HG03175 (cell line): Measurements from ENCODE around the gene GFER.

ENCODE experiments used
- ATAC-seq: cut with Tn5 transposase; IDR thresholded peaks from one replicate; pipeline ENCODE4 v1.9.1; 2021; ENCODE audit warnings: mild to moderate bottlenecking, moderate library complexity; ENCODE audit not compliant: unreplicated experiment

Gene GFER

DNA sequence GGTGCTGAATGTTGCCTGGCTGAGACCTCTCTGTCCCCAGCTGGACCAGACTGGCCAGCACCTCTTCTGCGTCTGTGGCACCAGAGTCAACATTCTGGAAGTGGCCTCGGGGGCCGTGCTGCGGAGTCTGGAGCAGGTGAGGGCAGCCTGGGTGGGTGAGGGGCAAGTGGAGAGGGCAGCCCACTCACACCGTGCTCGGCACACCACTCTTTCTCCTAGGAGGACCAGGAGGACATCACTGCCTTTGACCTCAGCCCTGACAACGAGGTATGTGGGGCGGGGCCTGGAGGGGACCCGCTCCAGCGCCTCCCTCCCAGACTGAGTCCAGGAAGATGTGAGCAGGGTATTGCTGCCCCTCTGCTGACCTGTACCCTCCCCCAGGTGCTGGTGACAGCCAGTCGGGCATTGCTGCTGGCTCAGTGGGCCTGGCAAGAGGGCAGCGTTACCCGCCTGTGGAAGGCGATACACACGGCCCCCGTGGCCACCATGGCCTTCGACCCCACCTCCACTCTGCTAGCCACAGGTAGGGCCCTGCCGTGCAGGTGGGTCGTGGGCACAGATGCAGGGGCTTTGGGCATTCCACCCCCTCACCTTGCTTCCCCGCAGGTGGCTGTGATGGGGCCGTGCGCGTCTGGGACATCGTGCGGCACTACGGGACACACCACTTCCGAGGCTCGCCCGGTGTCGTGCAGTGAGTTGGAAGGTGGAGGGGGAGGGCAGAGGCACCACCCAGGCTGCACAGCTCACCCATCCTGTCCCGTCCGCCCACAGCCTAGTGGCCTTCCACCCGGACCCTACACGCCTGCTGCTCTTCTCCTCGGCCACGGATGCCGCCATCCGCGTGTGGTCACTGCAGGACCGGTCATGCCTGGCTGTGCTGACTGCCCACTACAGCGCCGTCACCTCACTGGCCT lies 9.6 kb upstream of the GFER start:
- ATAC-seq, result no peak

DNA sequence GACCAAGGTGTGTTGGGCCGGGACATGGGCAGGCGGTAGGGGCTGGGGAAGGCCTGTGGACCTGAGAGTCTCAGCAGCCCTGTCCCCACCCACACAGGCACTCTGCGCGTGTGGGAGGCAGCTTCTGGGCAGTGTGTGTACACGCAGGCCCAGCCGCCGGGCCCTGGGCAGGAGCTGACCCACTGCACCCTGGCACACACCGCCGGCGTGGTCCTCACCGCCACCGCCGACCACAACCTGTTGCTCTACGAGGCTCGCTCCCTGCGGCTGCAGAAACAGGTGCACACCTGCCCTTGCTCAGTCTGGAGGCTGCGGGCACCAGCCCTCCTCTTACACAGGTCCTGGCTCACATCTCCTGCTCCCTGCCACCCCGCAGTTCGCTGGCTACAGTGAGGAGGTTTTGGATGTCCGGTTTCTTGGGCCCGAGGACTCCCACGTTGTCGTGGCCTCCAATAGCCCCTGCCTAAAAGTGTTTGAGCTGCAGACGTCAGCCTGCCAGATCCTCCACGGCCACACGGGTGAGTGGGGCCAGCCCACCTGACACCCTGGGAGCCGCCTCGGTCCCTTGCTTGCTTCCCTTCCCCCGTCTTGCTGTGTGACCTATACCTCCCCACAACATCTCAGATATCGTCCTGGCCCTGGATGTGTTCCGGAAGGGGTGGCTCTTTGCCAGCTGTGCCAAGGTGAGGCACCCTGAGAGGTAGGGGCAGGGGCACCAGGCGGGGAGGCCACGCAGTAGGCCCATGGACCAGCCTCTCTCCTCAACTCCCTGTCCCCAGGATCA lies 8.4 kb upstream of the GFER start:
- ATAC-seq, result no peak

DNA sequence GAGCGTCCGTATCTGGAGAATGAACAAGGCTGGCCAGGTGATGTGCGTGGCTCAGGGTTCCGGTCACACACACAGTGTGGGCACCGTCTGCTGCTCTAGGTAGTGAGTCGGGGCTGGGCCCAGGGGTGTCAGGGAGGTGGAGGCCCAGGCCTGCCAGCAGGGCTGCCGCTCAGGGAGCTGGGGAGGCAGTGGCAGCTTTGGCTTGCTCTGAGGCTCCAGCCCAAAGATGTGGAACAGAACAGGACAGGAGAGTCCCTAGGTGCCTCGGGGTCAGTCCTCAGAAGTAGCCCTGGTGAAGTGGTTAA lies 7.8 kb upstream of the GFER start:
- ATAC-seq, result no peak

DNA sequence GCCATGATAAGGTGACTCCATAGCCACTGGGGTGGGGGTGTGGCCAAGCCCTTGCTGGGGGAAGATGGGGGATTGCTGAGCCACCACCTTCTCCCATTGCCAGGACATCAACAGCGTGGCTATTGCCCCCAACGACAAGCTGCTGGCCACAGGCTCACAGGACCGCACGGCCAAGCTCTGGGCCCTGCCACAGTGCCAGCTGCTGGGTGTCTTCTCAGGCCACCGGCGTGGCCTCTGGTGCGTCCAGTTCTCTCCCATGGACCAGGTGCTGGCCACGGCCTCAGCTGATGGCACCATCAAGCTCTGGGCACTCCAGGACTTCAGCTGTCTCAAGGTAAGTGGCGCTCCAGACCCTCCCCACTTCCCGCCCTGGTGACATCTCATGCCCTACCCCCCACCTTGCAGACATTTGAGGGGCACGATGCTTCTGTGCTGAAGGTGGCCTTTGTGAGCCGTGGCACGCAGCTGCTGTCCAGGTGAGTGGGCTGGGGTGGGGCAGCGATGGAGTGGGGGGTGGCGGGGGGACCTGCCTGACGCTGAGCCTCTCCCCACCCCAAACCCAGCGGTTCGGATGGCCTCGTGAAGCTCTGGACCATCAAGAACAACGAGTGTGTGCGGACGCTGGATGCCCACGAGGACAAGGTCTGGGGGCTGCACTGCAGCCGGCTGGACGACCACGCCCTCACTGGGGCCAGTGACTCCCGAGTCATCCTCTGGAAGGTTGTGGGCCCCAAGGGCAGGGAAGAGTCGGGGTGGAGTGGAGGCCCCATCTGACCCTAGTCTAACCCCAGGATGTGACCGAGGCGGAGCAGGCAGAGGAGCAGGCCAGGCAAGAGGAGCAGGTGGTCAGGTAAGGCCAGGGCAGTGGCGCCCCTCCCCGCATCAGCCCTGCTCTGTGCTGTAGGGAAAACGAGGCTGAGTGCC lies 6.8 kb upstream of the GFER start:
- no peak for ATAC-seq

DNA sequence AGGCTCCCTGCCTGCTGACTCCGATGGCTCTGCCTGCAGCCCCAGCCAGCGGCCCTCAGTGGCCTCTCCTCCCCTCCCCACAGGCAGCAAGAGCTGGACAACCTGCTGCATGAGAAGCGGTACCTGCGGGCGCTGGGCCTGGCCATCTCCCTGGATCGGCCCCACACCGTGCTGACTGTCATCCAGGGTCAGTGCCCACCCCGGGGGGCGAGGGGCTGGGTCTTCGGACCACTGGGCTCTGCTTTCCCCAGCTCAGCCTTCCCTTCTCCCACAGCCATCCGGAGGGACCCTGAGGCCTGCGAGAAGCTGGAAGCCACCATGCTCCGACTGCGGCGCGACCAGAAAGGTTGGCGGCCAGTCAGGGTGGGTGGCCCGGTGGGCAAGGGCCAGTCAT lies 6.1 kb upstream of the GFER start:
- ATAC-seq, result no peak

DNA sequence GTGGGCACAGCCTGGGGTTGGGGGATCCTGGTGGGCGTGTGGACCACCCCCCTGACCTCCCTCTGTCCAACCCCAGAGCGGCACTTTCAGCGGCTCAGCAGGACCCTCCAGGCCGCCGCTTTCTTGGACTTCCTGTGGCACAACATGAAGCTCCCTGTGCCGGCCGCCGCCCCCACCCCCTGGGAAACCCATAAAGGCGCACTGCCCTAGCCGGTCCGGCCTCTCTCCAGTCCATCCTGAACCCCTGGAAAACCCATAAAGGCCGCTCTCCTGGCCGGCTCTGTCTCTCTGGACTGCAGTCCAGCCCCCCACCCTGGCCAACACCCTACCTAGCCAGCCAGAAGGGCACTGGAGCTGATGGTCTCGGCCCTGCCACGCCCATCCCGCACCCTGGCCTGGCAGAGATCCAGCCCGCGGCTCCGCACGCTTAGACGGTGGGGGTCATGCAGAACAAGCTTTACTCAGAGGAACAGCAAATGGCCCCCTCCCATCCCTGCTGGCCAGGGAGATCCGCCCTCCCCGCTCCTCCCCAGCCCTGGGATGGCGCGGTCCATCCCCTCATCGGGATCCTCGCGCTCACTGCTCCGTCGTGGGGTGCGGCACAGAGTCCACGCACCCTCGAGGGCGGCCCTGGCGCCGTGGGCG lies 5.4 kb upstream of the GFER start:
- no peak for ATAC-seq

DNA sequence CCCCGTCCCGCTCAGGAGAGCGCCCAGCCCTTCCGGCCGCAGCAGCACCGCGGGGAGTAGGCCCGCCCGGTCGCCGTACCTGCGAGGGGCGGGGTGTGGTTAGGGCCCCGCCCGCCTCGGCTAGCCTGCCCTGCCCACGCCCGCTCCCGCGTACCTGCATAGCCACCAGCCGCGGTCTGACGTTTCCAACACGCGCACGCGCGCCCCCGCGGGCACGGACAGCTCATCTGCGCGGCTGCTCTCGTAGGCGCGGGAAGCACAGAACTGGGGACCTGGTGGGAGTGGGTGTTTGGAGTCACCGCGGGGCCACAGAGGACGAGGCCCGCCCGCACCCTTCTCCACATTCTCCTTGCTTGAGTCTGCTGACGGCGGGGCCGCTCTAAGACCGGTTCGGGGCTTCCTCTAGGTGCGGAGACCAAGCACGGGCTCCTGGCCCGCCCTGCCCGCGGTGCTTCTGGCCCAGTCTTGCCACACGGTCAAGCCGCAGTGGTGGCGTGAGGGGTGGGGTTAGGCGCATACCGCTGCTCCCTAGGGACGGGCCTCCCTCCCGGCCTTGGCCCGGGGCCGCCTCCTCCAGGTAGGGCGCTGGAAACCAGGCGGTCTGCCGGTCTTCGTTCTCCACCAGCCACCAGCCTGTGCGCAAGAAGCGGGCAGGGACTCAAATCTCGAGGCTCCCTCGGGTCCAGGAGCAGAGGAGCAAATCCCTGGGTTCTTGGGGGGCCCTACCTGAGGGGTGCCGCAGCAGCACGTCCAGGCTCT lies 4.5 kb upstream of the GFER start:
- ATAC-seq, result no peak

DNA sequence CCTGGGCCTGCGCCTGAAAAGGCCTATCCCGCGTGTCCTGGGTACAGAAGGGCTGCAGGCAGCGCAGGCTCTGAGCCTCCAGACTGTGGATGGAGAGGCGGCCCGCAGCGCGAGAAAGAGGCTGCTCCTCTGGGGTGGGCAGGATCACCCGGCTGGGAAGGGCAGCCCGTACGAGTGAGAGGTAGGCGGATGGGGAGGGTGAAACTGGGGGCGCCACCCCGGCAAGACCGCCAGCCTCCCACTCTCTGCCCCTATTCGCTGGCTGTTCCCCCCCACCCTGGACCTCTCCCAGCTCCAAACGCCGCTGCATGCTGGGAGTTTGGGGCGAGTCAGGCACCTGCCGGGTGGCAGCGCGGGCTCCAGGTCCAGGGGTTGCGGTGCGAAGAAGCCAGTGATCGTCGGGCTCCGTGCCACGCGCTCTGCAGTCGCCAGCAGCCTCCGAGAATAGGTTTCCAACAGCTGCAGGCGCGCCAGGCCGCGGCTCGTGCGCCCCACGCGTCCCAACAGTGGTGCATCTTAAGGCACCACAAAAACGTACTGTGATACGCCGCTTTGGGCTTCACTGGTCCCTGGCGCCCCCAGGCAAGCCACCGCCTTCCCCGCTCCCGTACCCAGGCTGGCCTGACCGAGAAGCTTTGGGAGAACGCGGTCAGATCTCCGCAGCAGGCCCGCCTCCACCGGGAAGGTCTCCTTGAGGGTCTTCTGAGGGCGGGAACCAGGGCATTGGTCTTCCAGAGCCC lies 3.8 kb upstream of the GFER start:
- no peak for ATAC-seq

DNA sequence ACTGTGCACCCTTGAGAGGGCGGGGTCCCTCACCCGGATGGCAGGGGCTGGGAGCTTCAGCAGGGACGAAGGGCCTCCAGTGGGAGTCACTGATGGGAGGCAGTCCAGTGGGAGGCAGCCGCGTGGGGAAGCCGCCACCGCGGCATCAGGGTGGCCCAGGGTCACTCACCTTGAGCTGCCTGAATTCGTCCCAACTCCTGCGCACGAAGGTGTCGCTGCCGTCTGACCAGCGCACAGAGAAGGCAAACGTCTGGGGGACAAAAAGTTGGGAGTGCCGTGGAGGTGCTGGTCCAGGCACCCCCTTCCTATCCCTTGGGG lies 3.3 kb upstream of the GFER start:
- ATAC-seq, result no peak

DNA sequence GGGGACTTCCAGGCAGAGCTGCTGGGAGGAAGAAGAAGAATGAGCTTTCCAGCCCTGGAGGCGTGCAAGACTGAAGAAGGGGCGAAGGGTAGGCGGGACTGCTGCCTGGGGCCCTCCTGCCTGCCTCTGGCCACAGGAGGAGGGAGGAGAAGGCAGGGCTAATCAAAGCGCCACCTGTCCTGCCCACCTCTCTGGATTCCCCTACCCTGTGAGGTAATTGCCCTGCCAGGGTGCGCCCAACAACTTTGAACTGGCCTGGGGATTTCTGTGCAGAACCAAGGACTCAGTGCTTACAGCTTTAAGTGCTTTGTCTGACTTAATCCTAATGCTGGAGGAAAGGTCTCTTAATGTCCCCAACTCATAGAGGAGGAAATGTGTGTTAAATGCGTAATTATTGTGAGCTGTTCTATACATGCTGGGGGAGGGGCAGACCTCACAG lies 2.6 kb upstream of the GFER start, which contains the start of gene NOXO1:
NOXO1 (minus strand) TSS at position 72 of the 439 bp plus-strand sequence. CDS start 290 bp downstream, outside the sequence.
- no peak for ATAC-seq

DNA sequence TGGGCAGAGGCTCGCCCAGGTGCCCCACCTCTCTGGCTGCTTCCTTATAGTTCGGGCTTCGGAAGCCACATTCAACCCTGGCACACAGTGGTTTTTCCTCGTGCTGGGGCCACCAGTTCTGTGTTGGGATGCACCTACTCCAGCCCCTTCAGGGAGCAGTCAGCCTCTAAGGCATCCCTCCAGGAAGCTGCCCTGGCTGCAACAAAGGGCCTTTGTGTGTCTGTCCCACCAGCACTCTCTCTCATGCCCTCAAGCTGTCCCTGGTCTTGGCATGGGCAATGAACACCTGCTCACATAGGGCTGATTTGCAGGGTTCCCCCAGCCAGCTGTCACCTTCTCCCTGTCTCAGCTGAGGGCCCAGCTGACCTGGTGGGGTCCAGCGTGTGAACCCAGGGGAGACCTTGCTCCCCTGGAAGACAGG lies 2.0 kb upstream of the GFER start:
- no peak for ATAC-seq

DNA sequence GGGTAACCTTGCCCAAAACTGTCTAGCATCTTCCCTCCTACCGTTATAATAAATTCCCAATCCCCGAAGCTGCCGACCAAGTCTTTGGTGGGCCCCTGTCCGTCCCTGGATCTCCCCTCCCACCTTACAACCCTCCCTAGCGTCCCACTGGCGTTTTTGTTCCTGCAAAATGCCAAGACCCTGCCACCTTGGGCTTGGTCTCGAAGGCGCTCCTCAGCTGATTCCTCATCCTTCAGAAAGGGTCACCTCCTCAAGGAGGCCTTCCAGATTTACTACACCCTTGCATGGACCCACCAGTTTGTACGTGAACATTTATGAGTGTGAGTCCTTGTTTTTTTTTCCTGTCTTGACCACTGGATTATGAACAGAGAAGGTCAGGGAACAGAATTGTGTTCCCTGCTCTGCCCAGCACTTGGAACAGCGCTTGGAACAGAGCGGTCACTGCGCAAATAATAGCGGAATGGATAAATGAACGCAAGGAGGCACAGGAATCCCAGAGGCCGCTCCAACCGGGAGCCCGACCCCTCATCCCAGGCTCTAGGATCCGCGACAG lies 926 bp upstream of the GFER start:
- ATAC-seq, result no peak

DNA sequence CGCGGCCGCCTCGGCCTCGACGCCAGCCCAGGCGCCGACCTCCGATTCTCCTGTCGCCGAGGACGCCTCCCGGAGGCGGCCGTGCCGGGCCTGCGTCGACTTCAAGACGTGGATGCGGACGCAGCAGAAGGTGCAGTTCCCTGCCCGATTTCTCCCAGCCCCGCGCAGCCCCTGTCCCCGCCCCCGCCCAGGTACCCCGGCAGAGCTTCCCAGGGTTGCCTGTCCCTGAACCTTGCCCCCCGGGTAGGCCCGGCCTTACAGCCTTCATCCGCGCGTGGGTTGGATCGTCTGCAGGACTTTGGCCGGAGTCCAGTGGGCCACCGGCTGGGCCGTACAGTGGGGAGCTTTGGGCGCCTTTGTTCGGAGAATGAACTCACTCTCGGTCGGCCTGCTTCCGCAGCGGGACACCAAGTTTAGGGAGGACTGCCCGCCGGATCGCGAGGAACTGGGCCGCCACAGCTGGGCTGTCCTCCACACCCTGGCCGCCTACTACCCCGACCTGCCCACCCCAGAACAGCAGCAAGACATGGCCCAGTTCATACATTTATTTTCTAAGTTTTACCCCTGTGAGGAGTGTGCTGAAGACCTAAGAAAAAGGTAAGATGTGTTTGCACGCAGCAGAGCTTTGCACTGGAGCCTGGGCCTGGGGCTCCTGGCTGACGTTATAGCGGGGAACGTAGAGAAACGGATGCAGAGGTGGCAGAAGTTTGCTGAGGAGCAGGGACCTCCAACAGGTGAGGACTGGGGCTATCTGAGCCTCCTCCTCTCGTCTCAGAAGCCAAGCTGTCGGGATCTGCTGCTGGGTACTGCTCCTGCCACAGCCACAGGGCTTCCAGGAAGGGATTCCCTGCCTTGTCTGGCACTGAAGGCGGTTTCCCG lies 593 bp downstream of the GFER start:
- ATAC-seq, result peak; percentile 4

DNA sequence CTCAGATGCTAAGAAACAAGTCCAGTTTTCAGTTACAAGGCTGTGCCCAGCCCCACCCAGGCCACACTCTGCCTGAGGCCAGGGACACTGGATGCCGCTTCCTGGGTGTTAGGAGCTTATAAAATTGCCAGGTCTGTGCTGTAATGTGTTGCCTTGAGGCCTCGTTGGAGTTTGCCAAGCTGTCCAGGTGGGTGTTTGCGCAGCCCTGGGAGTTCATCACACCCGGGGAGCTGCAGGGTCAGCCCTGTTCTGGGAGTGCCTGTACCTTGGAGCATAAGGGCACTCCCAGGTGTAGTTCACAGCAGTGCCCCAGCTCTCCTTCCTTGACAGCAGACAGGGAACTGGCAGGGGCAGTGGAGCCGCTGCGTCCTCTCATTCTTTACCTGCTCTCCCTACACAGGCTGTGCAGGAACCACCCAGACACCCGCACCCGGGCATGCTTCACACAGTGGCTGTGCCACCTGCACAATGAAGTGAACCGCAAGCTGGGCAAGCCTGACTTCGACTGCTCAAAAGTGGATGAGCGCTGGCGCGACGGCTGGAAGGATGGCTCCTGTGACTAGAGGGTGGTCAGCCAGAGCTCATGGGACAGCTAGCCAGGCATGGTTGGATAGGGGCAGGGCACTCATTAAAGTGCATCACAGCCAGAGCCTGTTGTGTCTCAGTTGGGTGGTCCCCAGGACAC lies 1.6 kb downstream of the GFER start:
- no peak for ATAC-seq

DNA sequence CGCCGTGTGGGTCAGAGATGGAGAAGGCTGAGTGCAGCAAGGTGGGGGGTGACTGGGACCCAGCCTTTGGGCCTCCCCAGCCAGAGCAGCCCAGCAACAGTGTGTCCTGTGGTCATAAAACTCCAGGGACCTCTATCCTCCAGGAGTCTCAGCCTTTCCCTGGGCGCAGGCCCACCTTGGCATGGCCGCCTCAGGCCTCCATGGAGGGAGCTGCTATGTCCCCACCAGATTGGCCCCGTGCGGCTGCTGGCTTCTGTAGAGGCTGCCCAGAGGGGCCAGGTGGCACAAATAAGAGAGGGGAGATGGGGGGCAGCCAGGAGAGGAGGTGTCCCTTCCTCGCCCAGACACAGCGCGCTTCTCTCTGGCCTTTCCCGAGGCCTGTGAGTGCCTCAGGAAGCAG lies 3.2 kb downstream of the GFER start:
- ATAC-seq, result no peak

DNA sequence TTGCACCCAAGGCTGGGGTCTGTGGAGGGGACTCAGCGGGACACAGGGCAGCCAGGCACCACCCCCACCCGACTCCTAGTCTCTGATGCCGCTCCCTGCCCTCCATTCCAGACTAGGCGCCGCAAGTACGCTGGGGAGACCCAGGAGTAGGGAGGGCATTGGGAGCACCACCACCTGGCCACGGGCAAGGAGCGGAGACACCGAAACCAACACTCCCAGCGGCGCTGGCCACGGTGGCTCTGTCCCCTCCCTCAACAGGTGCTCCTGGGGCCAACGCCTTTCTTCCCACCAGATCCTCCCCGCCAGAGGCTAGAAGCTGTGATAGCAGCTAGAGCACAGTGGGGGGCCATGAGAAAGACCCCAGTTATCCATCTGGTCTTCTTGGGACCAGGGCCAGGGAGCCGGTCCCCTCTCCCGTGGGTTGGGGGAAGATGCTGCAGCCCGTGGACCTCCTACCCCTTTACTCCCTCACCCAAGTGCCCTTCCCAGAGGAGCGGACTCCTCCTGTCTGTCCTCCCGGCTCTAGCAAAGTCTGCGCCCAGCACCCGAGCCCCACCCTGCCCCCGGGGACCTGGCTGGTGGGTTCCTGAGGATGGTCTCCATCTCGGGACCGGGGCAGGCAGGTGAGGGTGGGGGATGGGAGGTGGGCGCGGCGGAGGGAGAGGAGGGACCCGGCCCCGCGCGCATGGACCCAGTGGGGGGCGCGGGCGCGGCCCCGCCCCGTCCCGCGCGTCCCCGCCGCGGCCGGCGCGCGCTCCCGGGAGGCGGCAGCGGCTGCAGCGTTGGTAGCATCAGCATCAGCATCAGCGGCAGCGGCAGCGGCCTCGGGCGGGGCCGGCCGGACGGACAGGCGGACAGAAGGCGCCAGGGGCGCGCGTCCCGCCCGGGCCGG lies 5.5 kb downstream of the GFER start, which contains the start of gene SYNGR3:
SYNGR3 (plus strand) TSS at position 762 of the 892 bp plus-strand sequence. CDS start 133 bp downstream, outside the sequence.
- no peak for ATAC-seq

DNA sequence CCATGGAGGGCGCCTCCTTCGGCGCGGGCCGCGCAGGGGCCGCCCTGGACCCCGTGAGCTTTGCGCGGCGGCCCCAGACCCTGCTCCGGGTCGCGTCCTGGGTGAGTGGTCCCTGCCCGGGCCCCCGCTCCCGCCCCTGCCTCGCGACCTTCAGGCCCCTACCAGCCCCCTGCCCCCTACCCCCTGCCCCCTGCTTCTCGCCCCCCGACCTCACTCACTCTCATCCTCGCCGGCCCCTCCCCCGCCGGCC lies 6.0 kb downstream of the GFER start:
- ATAC-seq, result no peak
